Muscle layer of colon (tissue), 2 donors: ENCODE results near the gene UBE2A.

Experiments
- H3K27ac ChIP-seq: one replicate; pipeline ENCODE4 v1.7.0; 2013; ENCODE audit warnings: low read depth, mild to moderate bottlenecking, low read length, moderate library complexity
- H3K27me3 ChIP-seq, 2 donors: one replicate each; pipeline ENCODE4 v1.7.0; 2013; ENCODE audit warnings: low read length in 2 of 2, mild to moderate bottlenecking in 2 of 2; ENCODE audit not compliant: insufficient read depth in 2 of 2, control insufficient read depth in 1 of 2
- H3K36me3 ChIP-seq: one replicate; pipeline ENCODE4 v1.7.0; 2013; ENCODE audit warnings: mild to moderate bottlenecking, low read length; ENCODE audit not compliant: insufficient read depth
- H3K4me1 ChIP-seq: one replicate; pipeline ENCODE4 v1.7.0; 2013; ENCODE audit warnings: mild to moderate bottlenecking, low read length; ENCODE audit not compliant: insufficient read depth
- H3K4me3 ChIP-seq, 2 donors: one replicate each; pipeline ENCODE4 v1.7.0; 2013; ENCODE audit warnings: low read length in 2 of 2, low read depth in 1 of 2, mild to moderate bottlenecking in 1 of 2, moderate library complexity in 1 of 2
- H3K9ac ChIP-seq: one replicate; pipeline ENCODE4 v1.7.0; 2013; ENCODE audit warnings: low read length
- H3K9me3 ChIP-seq: one replicate; pipeline ENCODE4 v1.7.0; 2013; ENCODE audit warnings: mild to moderate bottlenecking, low read length
- donor health status: abdominal sarcoma.
- donor health status: Adenocarcinoma of cecum.

Gene UBE2A

DNA sequence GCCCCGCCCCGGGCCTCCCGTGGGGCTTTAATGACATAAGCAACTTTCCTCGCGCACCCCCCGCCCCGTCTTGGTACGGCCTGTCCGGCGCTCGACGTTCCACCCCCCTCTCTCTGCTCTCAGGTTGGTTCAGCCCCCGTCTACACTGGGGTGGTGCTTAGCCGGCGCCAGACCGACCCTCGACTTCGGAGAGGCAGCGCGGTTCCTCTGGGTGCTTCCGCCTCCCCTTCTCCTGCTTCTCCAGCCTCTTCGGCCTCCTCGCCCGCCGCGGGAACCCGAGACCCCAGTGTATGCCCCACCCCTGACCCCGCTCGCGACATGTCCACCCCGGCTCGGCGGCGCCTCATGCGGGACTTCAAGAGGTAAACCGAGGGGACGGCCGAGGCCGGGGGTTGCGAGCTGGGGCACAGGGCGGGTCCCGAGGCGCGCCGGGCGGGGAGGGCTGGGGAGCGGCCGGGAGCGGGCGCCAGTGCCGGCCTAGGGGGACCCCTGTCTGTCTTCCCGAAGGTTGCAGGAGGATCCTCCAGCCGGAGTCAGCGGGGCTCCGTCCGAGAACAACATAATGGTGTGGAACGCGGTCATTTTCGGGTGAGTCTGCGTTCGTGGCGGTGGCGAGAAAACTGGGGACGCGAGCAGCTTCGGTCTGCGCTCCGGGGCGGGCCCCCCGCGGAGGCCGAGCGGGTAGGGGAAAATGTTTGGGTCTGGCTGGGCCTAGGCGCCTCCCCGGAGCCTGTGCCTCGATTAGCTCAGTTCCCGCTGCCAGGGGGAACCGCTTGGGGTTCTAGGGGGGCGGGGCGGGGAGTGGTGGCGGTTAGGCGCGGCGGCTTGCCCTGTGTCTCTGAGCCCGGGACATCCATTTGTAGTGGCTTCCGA lies at the start of gene UBE2A:
UBE2A (plus strand) TSS at position 170 of the 873 bp plus-strand sequence; CDS start at position 319, 149 bp downstream.
- peak within 1 kb of the TSS; percentile 53 to 58 for H3K4me3 ChIP-seq
- H3K9me3 ChIP-seq, result no peaks in the 10 kb centered on the region
- peaks cover 10% of the 10 kb centered on the region for H3K4me1 ChIP-seq
- H3K27me3 ChIP-seq, result no peaks in the 10 kb centered on the region
- peak within 1 kb of the TSS; percentile 76 for H3K27ac ChIP-seq
- no peaks in the 10 kb centered on the region for H3K36me3 ChIP-seq
- H3K9ac ChIP-seq, result peak within 1 kb of the TSS; percentile 53

DNA sequence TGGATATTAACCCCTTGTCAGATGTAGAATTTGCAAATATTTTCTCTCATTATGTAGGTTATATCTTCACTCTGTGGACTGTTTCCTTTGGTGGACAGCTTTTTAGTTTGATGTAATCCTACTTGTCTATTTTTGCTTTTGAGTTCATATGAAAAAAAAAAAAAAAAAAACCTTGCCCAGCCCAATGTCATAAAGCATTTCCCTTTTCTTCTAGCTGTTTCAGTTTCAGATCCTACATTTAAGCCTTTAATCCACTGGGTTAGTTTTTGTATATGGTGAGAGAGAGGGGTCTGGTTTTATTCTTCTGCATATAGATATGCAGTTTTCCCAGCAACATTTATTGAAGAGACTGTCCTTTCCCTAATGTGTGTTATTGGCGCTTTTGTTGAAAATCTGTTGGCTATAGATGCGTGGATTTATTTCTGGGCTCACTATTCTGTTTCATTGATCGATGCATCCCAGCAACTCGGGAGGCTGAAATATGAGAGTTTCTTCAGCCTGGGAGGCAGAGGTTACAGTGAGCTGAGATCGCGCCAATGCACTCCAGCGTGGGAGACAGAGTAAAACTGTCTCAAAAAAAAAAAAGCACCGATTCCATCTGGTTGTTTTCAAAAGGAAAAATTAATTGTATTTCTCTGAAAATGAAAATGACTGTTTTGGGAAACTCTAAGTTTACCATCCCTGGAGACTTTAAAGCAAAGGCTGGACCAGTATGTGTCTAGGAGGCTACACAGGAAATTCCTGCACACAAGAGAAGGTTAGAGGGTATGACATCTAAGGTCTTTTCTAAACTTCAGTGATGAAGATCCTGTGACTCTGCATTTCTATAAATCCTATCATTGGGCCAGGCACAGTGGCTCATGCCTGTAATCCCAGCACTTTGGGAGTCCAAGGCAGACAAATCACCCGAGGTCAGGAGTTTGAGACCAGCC lies 44.8 kb upstream of the UBE2A start:
- no peak overlapping the region for H3K9ac ChIP-seq
- H3K4me3 ChIP-seq, result no peak overlapping the region
- no peak overlapping the region for H3K27ac ChIP-seq
- no peaks in the 10 kb centered on the region for H3K27me3 ChIP-seq
- H3K4me1 ChIP-seq, result no peaks in the 10 kb centered on the region
- no peaks in the 10 kb centered on the region for H3K36me3 ChIP-seq
- no peaks in the 10 kb centered on the region for H3K9me3 ChIP-seq

DNA sequence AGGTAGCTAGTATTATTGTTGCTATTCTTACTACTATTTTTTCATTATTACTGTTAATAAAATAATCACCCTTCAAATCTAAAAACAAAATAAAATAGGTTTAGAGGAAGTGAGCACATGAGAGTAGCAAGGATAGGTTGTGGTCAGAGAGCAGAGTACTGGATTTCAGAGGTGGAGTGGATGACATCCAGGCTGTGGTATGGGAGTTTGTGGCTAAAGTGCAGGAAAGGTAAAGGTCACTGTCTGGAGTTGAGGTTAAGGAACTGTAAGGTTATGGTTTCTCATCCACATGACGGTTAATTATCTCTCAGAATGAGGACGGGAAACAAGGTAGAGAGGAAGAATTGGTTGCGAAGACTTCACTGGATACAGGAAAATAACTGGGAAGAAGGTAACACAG lies 36.9 kb upstream of the UBE2A start:
- Histone ChIP-seq H3K36me3 (no peaks in the 10 kb centered on the region), H3K4me3 (no peak overlapping the region), H3K9me3 (no peaks in the 10 kb centered on the region), H3K9ac (no peak overlapping the region), H3K4me1 (no peaks in the 10 kb centered on the region), H3K27ac (no peak overlapping the region), H3K27me3 (no peaks in the 10 kb centered on the region)

DNA sequence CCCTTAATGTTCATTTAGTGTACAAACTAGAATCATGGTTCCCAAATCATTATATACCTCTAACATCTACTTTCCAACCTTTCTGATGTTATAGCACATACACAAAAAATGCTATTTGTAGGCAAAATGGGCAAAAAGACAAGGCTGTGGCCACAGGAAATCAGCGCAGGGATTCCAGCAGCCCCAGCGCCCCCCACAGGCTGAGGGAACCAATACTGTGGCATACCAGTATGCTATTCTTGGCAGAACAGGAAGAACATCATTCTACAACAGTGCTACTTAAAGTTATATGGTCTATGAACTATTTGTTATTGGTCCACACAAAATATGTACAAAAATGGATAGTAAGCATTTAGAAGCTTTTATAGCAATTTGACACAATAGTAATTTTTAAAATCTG lies 34.5 kb upstream of the UBE2A start:
- H3K9ac ChIP-seq, result no peak overlapping the region
- H3K27ac ChIP-seq, result no peak overlapping the region
- no peaks in the 10 kb centered on the region for H3K36me3 ChIP-seq
- no peaks in the 10 kb centered on the region for H3K4me1 ChIP-seq
- no peak overlapping the region for H3K4me3 ChIP-seq
- H3K9me3 ChIP-seq, result no peaks in the 10 kb centered on the region
- H3K27me3 ChIP-seq, result no peaks in the 10 kb centered on the region

GRCh38 chrX:119541188-119541587 lies 33.2 kb upstream of the UBE2A start:
- Histone ChIP-seq H3K36me3 (no peaks in the 10 kb centered on the region), H3K4me1 (no peaks in the 10 kb centered on the region), H3K4me3 (no peak overlapping the region), H3K9me3 (no peaks in the 10 kb centered on the region), H3K27me3 (no peaks in the 10 kb centered on the region), H3K27ac (no peak overlapping the region), H3K9ac (no peak overlapping the region)

- no peak overlapping the region for H3K4me3 ChIP-seq
- no peaks in the 10 kb centered on the region for H3K9me3 ChIP-seq
- no peak overlapping the region for H3K27ac ChIP-seq
- no peaks in the 10 kb centered on the region for H3K36me3 ChIP-seq
- H3K27me3 ChIP-seq, result no peaks in the 10 kb centered on the region
- no peaks in the 10 kb centered on the region for H3K4me1 ChIP-seq
- no peak overlapping the region for H3K9ac ChIP-seq
These were observed 24.9 kb upstream of the UBE2A start for GRCh38 chrX:119549327-119550016.

DNA sequence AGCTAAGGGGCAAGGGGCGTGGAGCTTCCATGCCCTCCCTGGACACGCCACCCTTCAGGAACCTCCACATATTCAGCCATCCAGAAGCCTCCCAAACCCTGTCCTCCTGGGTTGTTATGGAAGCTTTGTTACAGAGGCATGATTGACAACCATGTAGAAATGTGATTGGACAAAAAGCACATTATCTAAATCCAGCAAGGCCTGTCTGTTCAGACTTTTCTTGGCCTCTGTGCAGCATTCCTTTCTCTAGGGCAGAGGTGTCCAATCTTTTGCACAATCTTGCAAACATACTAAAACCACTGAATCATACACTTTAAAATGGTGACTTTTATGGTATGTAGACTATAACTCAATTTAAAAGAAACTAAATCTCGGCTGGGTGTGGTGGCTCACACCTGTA lies 21.9 kb upstream of the UBE2A start:
- H3K9me3 ChIP-seq, result no peaks in the 10 kb centered on the region
- H3K4me1 ChIP-seq, result no peaks in the 10 kb centered on the region
- H3K27ac ChIP-seq, result no peak overlapping the region
- no peaks in the 10 kb centered on the region for H3K36me3 ChIP-seq
- no peaks in the 10 kb centered on the region for H3K27me3 ChIP-seq
- no peak overlapping the region for H3K9ac ChIP-seq
- no peak overlapping the region for H3K4me3 ChIP-seq

DNA sequence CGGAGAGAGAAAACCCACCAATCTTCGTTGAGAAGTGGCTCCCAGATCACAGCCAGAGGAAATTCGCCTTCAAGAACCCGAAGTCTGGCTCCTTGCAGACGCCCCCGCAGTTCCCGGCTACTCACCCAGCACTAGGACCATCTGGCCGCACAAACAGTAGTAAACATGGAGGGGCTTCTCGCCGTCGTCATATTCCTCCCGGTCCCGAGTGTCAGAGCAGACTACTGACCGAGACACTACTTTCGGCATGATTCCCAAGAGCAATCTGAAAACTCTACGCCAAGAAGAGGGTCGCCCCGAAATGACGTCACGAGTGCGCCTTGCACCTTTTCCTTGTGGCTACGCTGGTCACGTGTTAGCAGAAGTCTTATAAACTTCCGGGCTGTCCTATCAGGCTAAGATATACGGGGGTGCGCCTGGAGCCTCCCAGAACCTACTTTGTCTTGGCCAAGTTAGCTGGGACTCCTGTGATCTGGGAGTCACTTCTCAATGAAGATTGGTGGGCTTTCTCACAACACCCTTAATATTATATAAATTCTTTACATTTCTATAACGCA lies 9.2 kb upstream of the UBE2A start, which contains the start of gene STEEP1:
STEEP1 (minus strand) TSS at position 303 of the 557 bp plus-strand sequence; CDS start at position 249, 54 bp downstream.
- Histone ChIP-seq H3K9ac (peak within 1 kb of the TSS; percentile 71), H3K4me1 (no peaks in the 10 kb centered on the region), H3K9me3 (no peaks in the 10 kb centered on the region), H3K27me3 (no peaks in the 10 kb centered on the region), H3K27ac (no peak within 1 kb of the TSS), H3K4me3 (peak within 1 kb of the TSS; percentile 37 to 68), H3K36me3 (no peaks in the 10 kb centered on the region)

DNA sequence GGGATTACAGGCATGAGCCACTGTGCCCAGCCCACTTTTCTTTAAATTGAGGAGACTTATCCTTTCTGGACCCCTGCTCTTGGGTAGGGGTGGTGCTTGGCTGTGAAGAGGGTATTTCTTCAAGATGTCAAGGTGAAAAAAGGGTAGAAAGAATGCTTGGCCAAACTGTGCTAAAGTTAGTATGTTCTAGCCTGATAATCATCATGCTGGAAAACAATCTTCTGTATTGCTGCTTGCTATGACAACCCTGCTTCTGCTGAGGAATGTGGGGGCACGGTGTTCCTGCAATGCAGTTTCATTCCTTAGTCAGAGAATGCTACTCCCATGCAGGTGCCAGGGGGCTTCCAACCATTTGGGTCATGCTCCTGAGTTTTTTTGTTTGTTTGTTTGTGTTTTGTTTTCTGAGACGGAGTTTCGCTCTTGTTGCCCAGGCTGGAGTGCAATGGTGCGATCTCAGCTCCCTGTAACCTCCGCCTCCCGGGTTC lies 4.0 kb upstream of the UBE2A start:
- Histone ChIP-seq H3K27ac (no peak overlapping the region), H3K4me1 (peaks cover 6% of the 10 kb centered on the region), H3K36me3 (no peaks in the 10 kb centered on the region), H3K27me3 (no peaks in the 10 kb centered on the region), H3K9ac (no peak overlapping the region), H3K9me3 (no peaks in the 10 kb centered on the region), H3K4me3 (no peak overlapping the region)

DNA sequence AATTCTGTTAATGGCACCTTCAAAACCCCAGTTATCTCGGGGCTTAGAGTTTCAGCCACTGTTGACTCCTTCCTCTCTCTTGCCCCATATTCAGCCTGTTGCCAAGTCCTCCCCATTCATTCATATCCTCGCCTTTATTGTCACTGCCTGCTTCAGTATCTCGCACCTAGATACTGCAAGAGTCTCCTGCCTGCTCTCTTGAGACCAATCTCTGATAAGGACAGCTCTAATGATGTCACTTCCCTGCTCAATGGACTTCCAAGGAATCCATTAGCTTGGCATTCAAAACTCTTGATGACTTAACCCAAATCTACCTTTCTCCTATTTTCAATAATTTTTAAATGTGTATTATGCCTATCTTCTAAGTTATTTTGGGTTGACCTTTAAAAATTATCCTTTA lies 1.1 kb upstream of the UBE2A start:
- Histone ChIP-seq H3K9ac (no peak overlapping the region), H3K27me3 (no peaks in the 10 kb centered on the region), H3K27ac (no peak overlapping the region), H3K4me3 (peak overlapping the region in 1 of 2 donors; percentile 58), H3K36me3 (no peaks in the 10 kb centered on the region), H3K9me3 (no peaks in the 10 kb centered on the region), H3K4me1 (peaks cover 10% of the 10 kb centered on the region)
